ENCODE measurements around the gene AARS2.

Gene AARS2

GRCh38 chr6:44250067-44250717 is 63.0 kb downstream of the AARS2 start:
- Histone ChIP-seq H3K36me3 (ENCODE audit: control insufficient read depth, low read length) (peaks cover 83% of the 10 kb centered on the region), H3F3A (ENCODE audit: control insufficient read depth, insufficient read depth) (peaks cover 80% of the 10 kb centered on the region), H4K20me1 (ENCODE audit: control insufficient read depth, insufficient read depth, low read depth, low read length) (peaks cover 34% of the 10 kb centered on the region), H3K27me3 (ENCODE audit: control insufficient read depth, low read length) (no peaks in the 10 kb centered on the region), H3K9me3 (ENCODE audit: control insufficient read depth, insufficient read depth, low read length) (no peaks in the 10 kb centered on the region), H3K4me3 (ENCODE audit: low read length) (no peak overlapping the region), H3K9me2 (replicated peaks; ENCODE audit: control insufficient read depth, low read length) (no peaks in the 10 kb centered on the region), H3K79me2 (ENCODE audit: control insufficient read depth, low read length) (peaks cover 45% of the 10 kb centered on the region), H3K4me2 (ENCODE audit: low read length) (peak overlapping the region; percentile 74; the same call in 1 of the 2 replicates), H3K4me1 (ENCODE audit: control insufficient read depth, low read length) (peaks cover 46% of the 10 kb centered on the region), H3K27ac (ENCODE audit: low read depth, low read length) (no peak overlapping the region)
- no peak for TF ChIP-seq EZH2phosphoT487 (IDR thresholded peaks at IDR 0.05; ENCODE audit: borderline replicate concordance, low read length)
- no peak for TF ChIP-seq CTCF (IDR thresholded peaks at IDR 0.05; ENCODE audit: low read depth, low read length, poor library complexity, severe bottlenecking)
